Measurements from ENCODE around the gene DELE1. TPM values are rescaled to one million over a fixed set of nuclear protein-coding genes. Genes with fewer than 3 reads are reported as not detected.

The DELE1 gene
- total RNA-seq, 1 donor from 2014 or later: 75.0 TPM

GRCh38 chr5:141973871-141974595 lies 50.4 kb downstream of the DELE1 start:
- no peaks in the 10 kb centered on the region for H3K9me3 ChIP-seq
- H3K4me3 ChIP-seq: no peak overlapping the region
- DNase-seq: no peak
- H3K27ac ChIP-seq: no peak overlapping the region
- intact Hi-C loops (cut with DNase I): no loop called here
- peaks cover 75% of the 10 kb centered on the region for H3K36me3 ChIP-seq
- no peak for TF ChIP-seq CTCF (IDR thresholded peaks at IDR 0.05)
- no peak for ATAC-seq
- no peaks in the 10 kb centered on the region for H3K27me3 ChIP-seq (ENCODE audit: low read depth)
- peaks cover 31% of the 10 kb centered on the region for H3K4me1 ChIP-seq

- Histone ChIP-seq H3K9me3 (no peaks in the 10 kb centered on the region), H3K27me3 (ENCODE audit: low read depth) (no peaks in the 10 kb centered on the region), H3K4me3 (no peak overlapping the region), H3K36me3 (peaks cover 95% of the 10 kb centered on the region), H3K4me1 (peaks cover 14% of the 10 kb centered on the region), H3K27ac (no peak overlapping the region)
- DNase-seq (no peak), ATAC-seq (no peak)
- intact Hi-C loops (cut with DNase I): no loop called here
- no peak for TF ChIP-seq CTCF (IDR thresholded peaks at IDR 0.05)
These were observed 52.5 kb downstream of the DELE1 start for GRCh38 chr5:141976176-141976575.

GRCh38 chr5:141978389-141978788 lies 54.7 kb downstream of the DELE1 start:
- DNase-seq (no peak), ATAC-seq (no peak)
- Histone ChIP-seq H3K4me1 (peaks cover 11% of the 10 kb centered on the region), H3K9me3 (no peaks in the 10 kb centered on the region), H3K4me3 (no peak overlapping the region), H3K27me3 (ENCODE audit: low read depth) (no peaks in the 10 kb centered on the region), H3K27ac (no peak overlapping the region), H3K36me3 (peaks cover 98% of the 10 kb centered on the region)
- no peak for TF ChIP-seq CTCF (IDR thresholded peaks at IDR 0.05)
- intact Hi-C loops (cut with DNase I): no loop called here

- no peak overlapping the region for H3K4me3 ChIP-seq
- no peak for TF ChIP-seq CTCF (IDR thresholded peaks at IDR 0.05)
- DNase-seq (no peak), ATAC-seq (no peak)
- H3K27me3 ChIP-seq (ENCODE audit: low read depth): no peaks in the 10 kb centered on the region
- intact Hi-C loops (cut with DNase I): no loop called here
- H3K36me3 ChIP-seq: peaks cover 99% of the 10 kb centered on the region
- H3K4me1 ChIP-seq: no peaks in the 10 kb centered on the region
- H3K27ac ChIP-seq: no peak overlapping the region
- no peaks in the 10 kb centered on the region for H3K9me3 ChIP-seq
These were observed 59.0 kb downstream of the DELE1 start for GRCh38 chr5:141982626-141983025.

- no peak for TF ChIP-seq CTCF (IDR thresholded peaks at IDR 0.05)
- ATAC-seq: no peak
- H3K4me1 ChIP-seq: no peaks in the 10 kb centered on the region
- H3K27me3 ChIP-seq (ENCODE audit: low read depth): no peaks in the 10 kb centered on the region
- no peak overlapping the region for H3K27ac ChIP-seq
- no peak overlapping the region for H3K4me3 ChIP-seq
- no peak for DNase-seq
- H3K9me3 ChIP-seq: no peaks in the 10 kb centered on the region
- intact Hi-C loops (cut with DNase I): no loop called here
- peaks cover 99% of the 10 kb centered on the region for H3K36me3 ChIP-seq
These were observed 62.4 kb downstream of the DELE1 start for GRCh38 chr5:141986072-141986471.
